Breast epithelium (tissue), 3 donors: ENCODE results near the gene OSTC.

Experiments used
- POLR2AphosphoS5 ChIP-seq, 3 donors: sonication (generic); formaldehyde crosslinking; IDR thresholded peaks; one replicate each; pipeline ENCODE4 v1.6.1; 2017; ENCODE audit warnings: antibody characterized with exemption in 3 of 3
- TF ChIP-seq, protein P1 (sequence below), 3 donors: fragments of 450-650 bp; IDR thresholded peaks; one replicate each; pipeline ENCODE4 v1.5.1; 2016 to 2017; ENCODE audit warnings: antibody characterized with exemption in 3 of 3, mild to moderate bottlenecking in 3 of 3, moderate library complexity in 3 of 3

DNA sequence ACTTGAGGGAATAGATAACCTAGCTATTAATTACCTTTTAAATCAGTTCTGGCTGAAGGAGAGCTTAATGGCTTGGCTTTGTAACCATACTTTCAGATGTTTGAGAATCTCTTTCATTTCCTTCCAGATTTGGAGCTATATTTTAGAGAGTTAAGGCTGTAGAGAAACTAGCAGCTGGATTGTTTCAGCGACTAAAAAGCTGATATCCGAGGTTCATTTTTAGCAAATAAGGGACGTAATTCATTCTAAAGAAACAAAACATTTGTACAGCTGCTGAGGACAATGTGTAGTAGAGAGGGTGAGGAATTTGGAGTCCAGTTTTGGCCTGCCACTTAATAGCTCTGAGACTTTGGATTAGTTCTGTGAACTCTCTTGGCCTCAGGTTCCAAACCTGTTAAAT is 12.2 kb downstream of the OSTC start:
- TF ChIP-seq, protein P1, sequence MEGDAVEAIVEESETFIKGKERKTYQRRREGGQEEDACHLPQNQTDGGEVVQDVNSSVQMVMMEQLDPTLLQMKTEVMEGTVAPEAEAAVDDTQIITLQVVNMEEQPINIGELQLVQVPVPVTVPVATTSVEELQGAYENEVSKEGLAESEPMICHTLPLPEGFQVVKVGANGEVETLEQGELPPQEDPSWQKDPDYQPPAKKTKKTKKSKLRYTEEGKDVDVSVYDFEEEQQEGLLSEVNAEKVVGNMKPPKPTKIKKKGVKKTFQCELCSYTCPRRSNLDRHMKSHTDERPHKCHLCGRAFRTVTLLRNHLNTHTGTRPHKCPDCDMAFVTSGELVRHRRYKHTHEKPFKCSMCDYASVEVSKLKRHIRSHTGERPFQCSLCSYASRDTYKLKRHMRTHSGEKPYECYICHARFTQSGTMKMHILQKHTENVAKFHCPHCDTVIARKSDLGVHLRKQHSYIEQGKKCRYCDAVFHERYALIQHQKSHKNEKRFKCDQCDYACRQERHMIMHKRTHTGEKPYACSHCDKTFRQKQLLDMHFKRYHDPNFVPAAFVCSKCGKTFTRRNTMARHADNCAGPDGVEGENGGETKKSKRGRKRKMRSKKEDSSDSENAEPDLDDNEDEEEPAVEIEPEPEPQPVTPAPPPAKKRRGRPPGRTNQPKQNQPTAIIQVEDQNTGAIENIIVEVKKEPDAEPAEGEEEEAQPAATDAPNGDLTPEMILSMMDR (IDR thresholded peaks at IDR 0.05), result no peak
- TF ChIP-seq POLR2AphosphoS5 (IDR thresholded peaks at IDR 0.05), result no peak
